ENCODE data around the gene TFDP1.

Gene TFDP1

DNA sequence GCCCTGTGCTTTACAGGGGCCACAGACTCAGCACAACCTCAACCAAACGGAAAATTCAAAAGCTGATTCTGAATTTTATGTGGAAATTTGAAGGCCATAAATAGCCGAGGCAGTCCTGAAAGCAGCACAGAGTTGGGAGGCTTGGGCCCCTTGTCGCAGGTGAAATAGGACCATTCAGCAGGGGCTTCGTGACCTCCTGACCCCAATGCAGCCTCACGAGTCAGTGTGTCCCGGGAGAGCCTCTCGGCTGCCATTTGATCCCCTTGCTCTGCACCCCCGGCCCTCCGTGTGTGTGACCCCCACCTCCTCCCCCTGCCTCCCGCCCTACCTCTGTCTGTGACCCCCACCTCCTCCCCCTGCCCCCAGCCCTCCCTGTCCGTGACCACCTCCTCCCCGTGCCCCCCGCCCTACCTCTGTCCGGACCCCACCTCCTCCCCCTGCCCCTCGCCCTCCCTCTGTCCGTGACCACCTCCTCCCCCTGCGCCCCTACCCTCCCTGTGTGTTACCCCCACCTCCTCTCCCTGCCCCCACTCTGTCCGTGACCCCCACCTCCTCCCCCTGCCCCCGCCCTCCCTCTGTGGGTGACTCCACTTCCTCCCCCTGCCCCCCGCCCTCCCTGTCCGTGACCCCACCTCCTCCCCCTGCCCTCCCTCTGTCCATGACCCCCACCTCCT, 41.7 kb upstream of the TFDP1 start:
- no peak for TF ChIP-seq RAD21 (IDR thresholded peaks at IDR 0.05; ENCODE audit: low read depth)
- TF ChIP-seq REST (IDR thresholded peaks at IDR 0.05; ENCODE audit: low read depth): no peak
- no peak for TF ChIP-seq TEAD4 (IDR thresholded peaks at IDR 0.05)
- no peak for TF ChIP-seq FOXM1 (IDR thresholded peaks at IDR 0.05; ENCODE audit: borderline replicate concordance, low read depth)
- TF ChIP-seq, protein P1, sequence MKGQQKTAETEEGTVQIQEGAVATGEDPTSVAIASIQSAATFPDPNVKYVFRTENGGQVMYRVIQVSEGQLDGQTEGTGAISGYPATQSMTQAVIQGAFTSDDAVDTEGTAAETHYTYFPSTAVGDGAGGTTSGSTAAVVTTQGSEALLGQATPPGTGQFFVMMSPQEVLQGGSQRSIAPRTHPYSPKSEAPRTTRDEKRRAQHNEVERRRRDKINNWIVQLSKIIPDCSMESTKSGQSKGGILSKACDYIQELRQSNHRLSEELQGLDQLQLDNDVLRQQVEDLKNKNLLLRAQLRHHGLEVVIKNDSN (IDR thresholded peaks at IDR 0.05): no peak
- no peak for TF ChIP-seq TAF1 (IDR thresholded peaks at IDR 0.05; ENCODE audit: low read depth)
- TF ChIP-seq TCF12 (IDR thresholded peaks at IDR 0.05; ENCODE audit: low read depth): no peak
- no peak for TF ChIP-seq NFIC (IDR thresholded peaks at IDR 0.05)
- TF ChIP-seq CEBPB (IDR thresholded peaks at IDR 0.05): no peak
- TF ChIP-seq EGR1 (IDR thresholded peaks at IDR 0.05): no peak
- no peak for TF ChIP-seq EP300 (IDR thresholded peaks at IDR 0.05; ENCODE audit: borderline replicate concordance)
- TF ChIP-seq, protein P2, sequence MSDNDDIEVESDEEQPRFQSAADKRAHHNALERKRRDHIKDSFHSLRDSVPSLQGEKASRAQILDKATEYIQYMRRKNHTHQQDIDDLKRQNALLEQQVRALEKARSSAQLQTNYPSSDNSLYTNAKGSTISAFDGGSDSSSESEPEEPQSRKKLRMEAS (IDR thresholded peaks at IDR 0.05): no peak
- no peak for TF ChIP-seq ZBTB7A (IDR thresholded peaks at IDR 0.05; ENCODE audit: low read depth)
- no peak for TF ChIP-seq CREB1 (IDR thresholded peaks at IDR 0.05; ENCODE audit: low read depth)

DNA sequence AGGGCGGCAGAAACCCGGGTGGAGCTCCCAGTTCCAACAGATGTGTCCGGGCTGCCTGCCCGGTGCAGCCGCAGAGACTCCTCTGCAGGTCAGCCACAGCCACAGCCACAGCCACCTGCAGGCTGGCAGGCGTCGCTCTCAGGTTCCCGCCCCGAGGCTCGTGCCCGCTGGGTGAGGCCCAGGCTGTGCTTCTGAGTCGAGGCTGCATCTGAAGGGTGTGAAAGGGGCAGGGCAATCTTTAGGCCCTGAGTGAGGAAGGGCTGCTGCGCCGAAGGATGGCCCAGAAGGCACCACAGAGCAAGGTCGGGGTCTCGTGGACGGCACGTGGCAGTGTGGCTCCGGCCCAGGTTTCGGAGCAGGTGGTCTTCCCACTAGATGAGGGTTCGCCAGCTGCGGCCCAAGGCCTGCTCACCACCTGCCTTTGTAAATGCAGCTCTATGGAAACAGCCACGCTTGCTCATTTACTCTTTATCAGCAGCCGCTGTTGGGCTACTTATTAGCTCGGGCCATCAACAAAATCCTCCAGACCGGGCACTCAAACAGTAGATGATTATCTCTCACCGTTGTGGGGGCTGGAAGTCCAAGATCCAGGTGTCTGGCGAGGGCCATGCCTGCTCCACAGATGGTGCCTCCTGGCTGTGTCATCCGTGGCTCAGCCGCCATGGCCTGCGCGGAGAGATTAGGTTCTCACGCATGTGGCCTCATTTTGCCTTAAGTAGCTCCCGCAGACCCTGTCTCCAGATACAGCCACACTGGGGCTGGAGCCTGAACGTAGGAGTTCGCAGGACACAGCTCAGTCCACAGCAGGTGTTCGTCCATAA, 40.3 kb upstream of the TFDP1 start:
- TF ChIP-seq TCF12 (IDR thresholded peaks at IDR 0.05; ENCODE audit: low read depth) (no peak), TEAD4 (IDR thresholded peaks at IDR 0.05) (no peak)
- TF ChIP-seq, protein P2 (IDR thresholded peaks at IDR 0.05): no peak

GRCh38 chr13:113544896-113545295, 39.7 kb upstream of the TFDP1 start:
- TF ChIP-seq CEBPB (IDR thresholded peaks at IDR 0.05): no peak
- TF ChIP-seq CREB1 (IDR thresholded peaks at IDR 0.05; ENCODE audit: low read depth): no peak
- no peak for TF ChIP-seq ZBTB7A (IDR thresholded peaks at IDR 0.05; ENCODE audit: low read depth)
- no peak for TF ChIP-seq TCF12 (IDR thresholded peaks at IDR 0.05; ENCODE audit: low read depth)
- no peak for TF ChIP-seq FOXM1 (IDR thresholded peaks at IDR 0.05; ENCODE audit: borderline replicate concordance, low read depth)
- no peak for TF ChIP-seq NFIC (IDR thresholded peaks at IDR 0.05)
- no peak for TF ChIP-seq EP300 (IDR thresholded peaks at IDR 0.05; ENCODE audit: borderline replicate concordance)
- TF ChIP-seq TAF1 (IDR thresholded peaks at IDR 0.05; ENCODE audit: low read depth): no peak
- TF ChIP-seq TEAD4 (IDR thresholded peaks at IDR 0.05): no peak
- TF ChIP-seq REST (IDR thresholded peaks at IDR 0.05; ENCODE audit: low read depth): no peak
- TF ChIP-seq RAD21 (IDR thresholded peaks at IDR 0.05; ENCODE audit: low read depth): no peak
- TF ChIP-seq YY1 (IDR thresholded peaks at IDR 0.05; ENCODE audit: low read depth): no peak
- TF ChIP-seq EGR1 (IDR thresholded peaks at IDR 0.05): no peak
- TF ChIP-seq, protein P1 (IDR thresholded peaks at IDR 0.05): no peak
- TF ChIP-seq, protein P2 (IDR thresholded peaks at IDR 0.05): no peak

DNA sequence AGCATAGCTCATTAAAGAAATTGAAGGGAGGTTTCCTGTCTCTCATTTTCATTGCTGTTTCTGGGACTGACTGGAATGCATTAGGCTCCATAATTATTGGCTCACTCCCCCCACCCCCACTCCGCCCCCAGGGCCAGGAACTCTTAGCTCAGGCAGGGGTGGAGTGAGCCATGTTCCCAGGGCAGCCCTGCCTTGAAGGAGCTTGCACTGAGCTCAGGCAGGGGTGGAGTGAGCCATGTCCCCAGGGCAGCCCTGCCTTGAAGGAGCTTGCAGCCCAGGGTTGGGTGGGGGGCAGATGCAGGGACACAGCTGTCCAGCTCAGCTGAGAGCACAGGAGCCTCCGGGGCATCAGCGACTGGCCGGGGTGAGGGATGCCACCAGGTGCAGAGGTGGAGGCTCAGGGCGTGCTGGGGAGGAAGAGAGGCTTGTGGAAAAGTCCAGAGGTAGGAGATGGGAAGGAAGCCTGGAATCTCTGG, 39.1 kb upstream of the TFDP1 start:
- TF ChIP-seq RAD21 (IDR thresholded peaks at IDR 0.05; ENCODE audit: low read depth) (no peak), CREB1 (IDR thresholded peaks at IDR 0.05; ENCODE audit: low read depth) (no peak), YY1 (IDR thresholded peaks at IDR 0.05; ENCODE audit: low read depth) (no peak), FOXM1 (IDR thresholded peaks at IDR 0.05; ENCODE audit: borderline replicate concordance, low read depth) (no peak), TCF12 (IDR thresholded peaks at IDR 0.05; ENCODE audit: low read depth) (no peak), REST (IDR thresholded peaks at IDR 0.05; ENCODE audit: low read depth) (no peak), EP300 (IDR thresholded peaks at IDR 0.05; ENCODE audit: borderline replicate concordance) (no peak), EGR1 (IDR thresholded peaks at IDR 0.05) (no peak)
- TF ChIP-seq, protein P1 (IDR thresholded peaks at IDR 0.05): no peak
